Glutamatergic neuron (in vitro differentiated cells): ENCODE results near the gene DPYSL3. TPM values are rescaled to one million over a fixed set of nuclear protein-coding genes. Genes with fewer than 3 reads are reported as not detected.

Source experiments
- DNase-seq: peaks from one replicate; pipeline ENCODE4 v3.0.0; 2022
- H3K27ac Mint-ChIP-seq: one replicate; pipeline ENCODE4 v1.8.0; 2020; ENCODE audit warnings: mild to moderate bottlenecking, mixed read lengths, inconsistent platforms; ENCODE audit not compliant: unreplicated experiment
- H3K27me3 Mint-ChIP-seq: one replicate; pipeline ENCODE4 v1.8.0; 2020; ENCODE audit warnings: mild to moderate bottlenecking, moderate library complexity, mixed read lengths, inconsistent platforms; ENCODE audit not compliant: unreplicated experiment
- H3K36me3 Mint-ChIP-seq: one replicate; pipeline ENCODE4 v1.8.0; 2020; ENCODE audit warnings: mild to moderate bottlenecking, mixed read lengths, inconsistent platforms; ENCODE audit not compliant: unreplicated experiment
- H3K4me1 Mint-ChIP-seq: one replicate; pipeline ENCODE4 v1.8.0; 2020; ENCODE audit warnings: mild to moderate bottlenecking, low read depth, mixed read lengths, inconsistent platforms; ENCODE audit not compliant: unreplicated experiment
- H3K4me3 Mint-ChIP-seq: one replicate; pipeline ENCODE4 v1.8.0; 2020; ENCODE audit warnings: mild to moderate bottlenecking, mixed read lengths, inconsistent platforms; ENCODE audit not compliant: unreplicated experiment
- H3K9me3 Mint-ChIP-seq: one replicate; pipeline ENCODE4 v1.8.0; 2020; ENCODE audit warnings: mild to moderate bottlenecking, moderate library complexity, mixed read lengths, inconsistent platforms; ENCODE audit not compliant: unreplicated experiment
- CTCF ChIP-seq: fragments of 200-600 bp; sonication (generic); IDR thresholded peaks from one replicate; pipeline ENCODE4 v1.5.0; 2021; ENCODE audit not compliant: partially characterized antibody, unreplicated experiment
- total RNA-seq: library from RNA; stranded (reverse); fragmentation: NEBNext Ultra II Directional; extraction: Animal tissue kit (Norgen Biotek cat#: 25700); gene quantifications from one replicate; pipeline ENCODE4 v1.2.1, GENCODE V29; 2021; ENCODE audit not compliant: unreplicated experiment

The DPYSL3 gene
- total RNA-seq, 1 donor from 2014 or later, result 571 TPM

GRCh38 chr5:147483961-147484707, 25.7 kb downstream of the DPYSL3 start:
- DNase-seq, result no peak
- no peak for TF ChIP-seq CTCF
- H3K9me3 Mint-ChIP-seq, result no peaks in the 10 kb centered on the region
- peaks cover 4% of the 10 kb centered on the region for H3K27me3 Mint-ChIP-seq
- no peaks in the 10 kb centered on the region for H3K36me3 Mint-ChIP-seq
- H3K4me3 Mint-ChIP-seq, result no peak overlapping the region
- no peak overlapping the region for H3K27ac Mint-ChIP-seq
- peaks cover 12% of the 10 kb centered on the region for H3K4me1 Mint-ChIP-seq

- Mint-ChIP-seq H3K27ac (no peak overlapping the region), H3K4me3 (no peak overlapping the region), H3K27me3 (peaks cover 4% of the 10 kb centered on the region), H3K36me3 (no peaks in the 10 kb centered on the region), H3K4me1 (peaks cover 13% of the 10 kb centered on the region), H3K9me3 (no peaks in the 10 kb centered on the region)
- no peak for TF ChIP-seq CTCF
- no peak for DNase-seq
Measured at GRCh38 chr5:147483188-147483790, 26.6 kb downstream of the DPYSL3 start.

- peaks cover 4% of the 10 kb centered on the region for H3K27me3 Mint-ChIP-seq
- no peaks in the 10 kb centered on the region for H3K9me3 Mint-ChIP-seq
- no peak overlapping the region for H3K27ac Mint-ChIP-seq
- H3K36me3 Mint-ChIP-seq, result no peaks in the 10 kb centered on the region
- peaks cover 13% of the 10 kb centered on the region for H3K4me1 Mint-ChIP-seq
- DNase-seq, result no peak
- no peak for TF ChIP-seq CTCF
- H3K4me3 Mint-ChIP-seq, result no peak overlapping the region
Measured at GRCh38 chr5:147482706-147483180, 27.1 kb downstream of the DPYSL3 start.

GRCh38 chr5:147481874-147482705, 27.8 kb downstream of the DPYSL3 start:
- Mint-ChIP-seq H3K9me3 (peaks cover 2% of the 10 kb centered on the region), H3K27me3 (peaks cover 4% of the 10 kb centered on the region), H3K27ac (no peak overlapping the region), H3K4me1 (peaks cover 13% of the 10 kb centered on the region), H3K36me3 (no peaks in the 10 kb centered on the region), H3K4me3 (no peak overlapping the region)
- TF ChIP-seq CTCF, result no peak
- no peak for DNase-seq
